Kidney capillary endothelial cell (primary cell): ENCODE data around the gene DZANK1.
"Not testable (repeated sequence)": the region's sequence is repeated elsewhere in the genome, so short reads cannot be mapped to it uniquely, and the experiment has no call there.

ENCODE experiments used
- DNase-seq: peaks from one replicate; pipeline ENCODE4 v3.0.0-alpha.2; 2018; ENCODE audit warnings: low spot score

Gene DZANK1

DNA sequence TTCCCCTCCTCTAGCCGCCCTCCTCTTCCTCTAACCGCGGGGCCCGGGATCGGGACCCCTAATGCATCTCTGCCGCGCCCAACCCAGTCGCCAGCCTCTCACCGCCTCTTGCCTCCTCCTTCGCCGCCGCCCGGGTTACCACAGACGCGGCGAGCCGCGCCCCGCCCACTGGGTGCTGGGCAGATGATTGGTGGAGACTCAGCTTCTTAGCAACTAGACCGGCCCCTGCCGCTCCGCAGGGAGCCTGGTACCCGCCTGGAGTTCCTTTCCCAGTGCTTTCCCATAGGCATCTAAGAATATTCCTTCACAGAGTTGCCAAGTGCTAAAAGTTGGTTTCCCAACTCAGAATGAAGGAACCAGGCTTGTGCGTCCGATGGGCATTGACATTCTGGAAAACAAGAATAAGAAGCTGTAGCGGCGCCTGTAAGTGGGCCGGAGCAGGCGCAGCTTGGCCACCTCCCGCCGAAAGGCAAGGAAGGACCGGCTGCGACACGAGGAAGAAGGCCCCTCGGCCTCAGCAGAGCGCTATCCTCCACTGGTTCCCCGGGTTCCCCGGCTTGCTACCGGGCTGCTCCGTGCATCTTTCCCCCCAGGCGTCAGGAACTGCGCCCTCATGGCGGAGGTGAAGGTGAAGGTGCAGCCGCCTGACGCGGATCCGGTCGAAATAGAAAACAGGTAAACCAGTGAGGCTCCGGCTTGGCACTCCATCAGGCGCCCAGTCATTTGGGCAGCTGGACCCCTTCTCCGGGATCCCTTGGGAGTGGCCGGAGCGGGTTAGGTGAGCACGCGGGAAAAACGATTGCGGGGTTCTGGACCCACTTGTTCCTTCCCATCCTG, at the start of gene DZANK1, which contains the start of gene POLR3F:
Gene DZANK1 (minus strand): TSS at position 137 of the 837 bp plus-strand sequence. CDS start 1,672 bp downstream, outside the sequence.
Gene POLR3F (plus strand): TSS at position 497 of the 837 bp plus-strand sequence. CDS start 117 bp downstream, at position 614.
- DNase-seq, result peak; percentile 96

DNA sequence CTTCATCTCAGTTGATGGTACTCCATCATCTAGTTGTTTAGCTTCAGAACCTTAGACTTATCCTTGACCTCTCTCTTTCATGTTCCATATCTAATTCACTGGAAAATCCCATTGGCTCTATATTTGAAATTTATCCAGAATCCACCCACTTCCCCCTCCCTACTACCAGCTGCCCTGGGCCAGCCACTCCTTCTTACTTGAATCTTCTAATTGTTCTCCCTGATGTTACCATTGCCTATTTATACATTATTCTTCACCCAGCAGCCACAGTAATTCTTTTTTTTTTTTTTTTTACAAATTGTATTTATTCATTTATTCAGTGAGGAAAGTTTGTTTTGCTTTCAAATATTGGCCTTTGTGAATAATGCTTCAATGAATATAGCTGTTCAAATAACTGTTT, 49.1 kb upstream of the DZANK1 start:
- no peak for DNase-seq

DNA sequence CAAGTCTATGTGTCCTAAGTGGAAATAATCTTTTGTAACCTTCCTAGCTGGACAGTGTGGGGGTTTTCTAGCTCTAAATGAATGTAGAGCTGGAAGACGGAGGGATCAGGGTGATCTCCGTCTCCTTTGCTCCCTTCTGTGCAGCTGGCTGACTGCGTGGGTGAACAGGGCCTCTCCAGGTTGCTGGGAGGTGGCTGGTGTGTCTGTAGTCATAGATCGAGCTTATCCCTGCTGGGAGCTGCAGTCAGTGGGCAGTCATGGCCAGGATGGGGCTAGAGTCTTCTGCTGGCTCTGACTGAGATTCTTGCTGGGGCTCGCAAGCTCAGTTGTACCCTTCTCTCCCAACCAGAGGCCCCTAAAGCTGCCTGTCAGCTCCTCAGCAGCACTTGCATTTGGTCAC, 47.3 kb upstream of the DZANK1 start:
- no peak for DNase-seq

DNA sequence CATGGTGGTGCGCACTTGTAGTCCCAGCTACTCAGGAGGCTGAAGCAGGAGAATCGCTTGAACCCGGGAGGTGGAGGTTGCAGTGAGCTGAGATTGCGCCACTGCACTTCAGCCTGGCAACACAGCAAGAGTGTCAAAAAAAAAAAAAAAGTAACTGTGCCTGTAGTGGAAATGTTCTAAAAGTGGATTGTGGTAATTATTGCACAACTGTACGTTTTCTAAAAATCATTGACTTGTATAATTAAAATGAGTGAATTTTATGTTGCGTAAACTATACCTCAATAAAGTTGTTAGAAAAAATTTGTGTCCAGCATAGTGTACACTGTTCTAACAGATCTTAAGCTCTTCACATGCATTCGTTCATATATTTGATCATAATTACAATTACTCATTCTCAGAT, 46.4 kb upstream of the DZANK1 start:
- no peak for DNase-seq

DNA sequence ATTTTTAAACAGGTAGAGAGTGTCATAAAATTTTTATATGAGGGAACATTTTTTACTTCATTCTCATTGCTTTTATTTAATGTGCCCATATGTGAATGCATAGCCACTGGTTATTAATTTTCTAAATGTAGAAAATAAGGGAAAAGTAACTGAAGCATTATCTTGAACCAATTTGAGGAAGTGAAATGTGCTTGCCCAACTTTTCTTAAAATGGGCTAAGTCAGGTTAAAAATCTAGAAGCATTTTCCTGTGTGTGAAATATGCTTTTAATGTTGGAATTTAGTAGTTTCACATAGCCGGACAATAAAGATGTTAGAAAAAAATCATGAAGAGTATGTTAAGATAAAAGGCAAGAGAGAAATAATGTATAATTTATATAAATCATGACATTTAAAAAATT, 44.7 kb upstream of the DZANK1 start:
- DNase-seq, result no peak

DNA sequence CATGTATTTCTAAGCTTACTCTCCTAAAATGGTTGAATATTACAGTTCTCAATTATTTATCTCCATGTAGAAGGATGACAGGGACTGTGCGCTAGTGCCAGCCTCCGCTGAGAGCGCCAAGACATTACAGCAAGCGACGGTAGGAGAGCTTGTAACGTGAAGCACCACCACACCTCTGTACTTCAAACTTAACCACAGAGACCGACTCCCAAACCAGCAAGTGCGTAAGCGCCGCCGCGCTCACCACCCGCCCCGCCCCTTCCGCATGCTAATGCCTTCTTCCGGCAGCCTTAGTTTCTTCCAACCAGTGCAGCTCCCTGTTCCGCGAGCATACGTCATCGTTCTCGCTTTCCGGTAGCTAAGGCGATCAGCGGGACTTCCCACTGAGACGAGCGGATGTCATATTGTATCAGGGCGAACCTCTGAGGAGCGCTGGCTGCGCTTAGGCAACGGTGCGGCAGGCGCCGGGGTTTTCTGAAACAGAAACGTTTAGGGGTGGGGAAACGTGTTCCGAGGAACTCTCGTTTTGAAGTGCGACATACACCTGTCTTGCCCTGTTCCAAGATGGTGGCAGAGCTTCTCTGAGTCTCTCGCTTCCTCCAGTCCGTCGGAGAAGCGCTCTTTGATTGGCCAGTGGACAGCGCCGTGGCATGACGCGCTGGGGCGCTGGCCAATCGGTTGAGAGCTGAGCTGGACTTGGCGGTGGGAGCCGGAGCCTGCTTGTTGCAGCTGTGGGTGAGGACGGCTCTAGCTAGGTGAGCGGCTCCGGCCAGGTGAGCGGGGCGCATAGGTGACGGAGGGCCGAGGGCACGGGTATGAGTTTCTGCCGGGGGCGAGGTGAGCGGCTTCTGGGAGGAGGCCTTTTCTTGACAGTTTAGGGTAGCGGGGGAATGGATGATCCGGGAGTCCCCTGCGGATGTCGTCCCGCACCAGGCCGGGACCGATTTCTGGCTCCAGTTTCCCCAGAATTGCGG, 40.7 kb upstream of the DZANK1 start, which contains the start of gene SEC23B:
Gene SEC23B (plus strand): TSS at position 723 of the 974 bp plus-strand sequence. CDS start 2,896 bp downstream, outside the sequence.
- peak; percentile 98 for DNase-seq

DNA sequence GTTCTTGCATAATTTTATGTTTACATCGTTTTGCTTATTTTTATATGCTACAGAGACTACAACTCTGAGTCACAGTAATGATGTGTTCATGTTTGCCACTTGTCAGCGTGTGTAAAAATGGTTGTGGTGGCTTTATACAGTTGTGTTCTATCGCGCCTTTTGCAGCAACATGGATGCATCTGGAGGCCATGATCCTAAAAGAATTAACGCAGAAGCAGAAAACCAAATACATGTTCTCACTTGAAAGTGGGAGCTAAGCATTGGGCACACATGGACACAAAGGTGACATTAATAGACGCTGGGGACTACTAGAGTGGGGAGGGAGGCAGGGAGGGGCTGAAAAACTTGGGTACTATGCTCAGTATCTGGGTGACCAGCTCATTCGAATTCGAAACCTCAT, 39.9 kb upstream of the DZANK1 start:
- DNase-seq, result no peak

DNA sequence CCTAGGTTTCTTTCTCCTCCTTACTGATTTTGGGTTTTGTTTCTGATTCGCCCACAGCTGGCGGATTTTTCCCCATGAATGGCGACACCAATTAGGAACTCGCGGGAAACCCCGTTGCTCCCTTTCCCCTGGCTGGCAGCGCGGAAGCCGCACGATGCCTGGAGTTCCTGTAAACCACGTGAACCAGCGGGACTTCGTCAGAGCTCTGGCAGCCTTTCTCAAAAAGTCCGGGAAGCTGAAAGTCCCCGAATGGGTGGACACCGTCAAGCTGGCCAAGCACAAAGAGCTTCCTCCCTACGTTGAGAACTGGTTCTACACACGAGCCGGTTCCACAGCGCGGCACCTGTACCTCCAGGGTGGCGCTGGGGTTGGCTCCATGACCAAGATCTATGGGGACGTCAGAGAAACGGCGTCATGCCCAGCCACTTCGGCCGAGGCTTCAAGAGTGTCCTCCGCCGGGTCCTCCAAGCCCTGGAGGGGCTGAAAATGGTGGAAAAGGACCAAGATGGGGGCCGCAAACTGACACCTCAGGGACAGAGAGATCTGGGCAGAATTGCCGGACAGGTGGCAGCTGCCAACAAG, 37.7 kb upstream of the DZANK1 start:
- DNase-seq, result no peak

DNA sequence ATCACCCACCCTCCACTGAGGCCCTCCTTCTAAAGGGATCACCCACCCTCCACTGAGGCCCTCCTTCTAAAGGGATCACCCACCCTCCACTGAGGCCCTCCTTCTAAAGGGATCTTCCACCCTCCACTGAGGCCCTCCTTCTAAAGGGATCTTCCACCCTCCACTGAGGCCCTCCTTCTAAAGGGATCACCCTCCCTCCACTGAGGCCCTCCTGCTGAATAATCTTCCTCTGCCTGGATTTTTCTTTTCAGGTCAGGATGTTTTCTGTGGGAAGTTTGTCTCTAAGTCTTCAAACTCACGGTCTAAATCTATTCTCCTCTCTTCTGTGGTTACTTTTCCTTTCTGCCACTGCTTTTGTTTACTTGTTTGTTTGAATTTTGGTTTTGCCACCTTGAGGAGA, 34.8 kb upstream of the DZANK1 start:
- not testable (repeated sequence) for DNase-seq

DNA sequence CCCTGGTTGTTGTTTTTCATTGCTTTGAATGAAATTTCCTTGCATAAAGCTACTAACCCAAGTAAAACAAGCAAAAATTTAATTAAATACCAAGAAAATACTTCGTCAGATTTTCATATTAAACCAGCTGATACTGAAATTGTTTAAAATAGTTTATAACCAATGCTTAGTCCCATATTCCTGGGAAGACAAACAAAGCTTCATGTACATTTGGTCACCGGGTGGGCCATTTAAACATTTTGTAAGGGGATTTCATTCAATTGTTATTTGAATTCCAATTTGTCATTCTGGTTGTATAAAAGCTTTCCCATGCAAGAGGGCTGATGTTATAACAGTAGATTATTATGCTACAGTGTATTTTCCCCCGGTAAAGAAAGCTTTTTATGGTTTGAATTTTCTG, 30.8 kb upstream of the DZANK1 start:
- no peak for DNase-seq

DNA sequence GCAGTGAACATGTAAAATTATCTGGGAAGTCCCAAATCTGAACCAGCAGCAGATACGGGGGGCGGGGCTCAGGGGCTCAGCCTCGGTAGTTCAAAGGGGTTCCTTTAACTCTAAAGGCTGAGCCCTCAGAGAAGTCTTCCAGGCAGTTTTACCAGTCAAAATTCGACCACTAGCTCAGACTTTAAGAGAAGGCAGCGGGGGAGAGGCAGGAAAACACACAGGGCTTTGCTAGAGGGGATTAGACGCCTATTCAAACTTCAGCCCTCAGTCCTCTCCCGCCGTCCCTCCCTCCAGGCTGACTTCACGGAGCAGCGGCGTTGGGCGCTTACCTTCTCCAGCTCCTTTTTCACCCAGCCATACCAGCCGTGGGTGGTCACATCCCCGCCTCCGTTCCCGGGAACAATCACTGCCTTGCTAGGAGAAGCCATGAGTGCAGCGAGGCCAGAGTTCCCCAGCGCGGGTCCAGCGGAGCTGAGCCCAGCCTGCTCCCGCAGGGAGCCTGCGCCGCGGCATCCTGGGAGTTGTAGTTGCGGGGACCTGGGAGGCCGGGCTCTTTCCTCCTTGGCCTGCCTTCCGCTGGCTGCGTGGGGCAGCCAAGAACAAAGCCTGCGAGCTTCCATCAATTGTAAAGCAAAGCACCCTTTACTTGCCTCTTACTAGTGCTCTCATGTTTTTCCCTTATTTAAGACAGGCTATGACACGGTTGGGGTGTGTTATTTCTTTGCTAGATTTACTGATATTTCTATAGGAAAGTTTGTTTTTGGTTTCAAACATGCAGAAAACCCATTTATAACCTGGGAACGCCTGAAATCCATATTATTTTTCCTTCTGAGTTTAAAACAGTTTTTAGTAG, 30.1 kb upstream of the DZANK1 start, which contains the start of gene RBBP9:
Gene RBBP9 (minus strand): TSS at position 486 of the 853 bp plus-strand sequence. CDS start 58 bp downstream, at position 428.
- DNase-seq, result peak; percentile 78

DNA sequence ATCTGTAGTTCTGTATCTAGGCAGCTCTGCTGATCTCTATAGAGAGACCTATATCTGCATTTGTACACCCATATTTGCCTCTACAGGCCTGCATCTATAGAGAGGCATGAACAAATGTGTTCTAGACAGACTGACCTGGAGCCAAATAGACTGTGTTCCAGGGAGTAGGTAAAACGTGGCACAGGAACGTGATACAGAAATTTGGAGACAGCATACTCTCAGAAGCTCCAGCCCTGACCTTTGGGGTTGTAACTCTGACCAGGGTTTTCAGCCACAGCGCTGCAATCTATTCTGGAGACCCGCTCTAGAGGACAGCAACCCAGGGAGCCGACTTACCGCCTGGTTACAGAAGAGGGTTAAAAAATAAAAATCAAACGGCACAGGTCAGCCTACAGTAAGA, 29.2 kb upstream of the DZANK1 start:
- DNase-seq, result no peak

DNA sequence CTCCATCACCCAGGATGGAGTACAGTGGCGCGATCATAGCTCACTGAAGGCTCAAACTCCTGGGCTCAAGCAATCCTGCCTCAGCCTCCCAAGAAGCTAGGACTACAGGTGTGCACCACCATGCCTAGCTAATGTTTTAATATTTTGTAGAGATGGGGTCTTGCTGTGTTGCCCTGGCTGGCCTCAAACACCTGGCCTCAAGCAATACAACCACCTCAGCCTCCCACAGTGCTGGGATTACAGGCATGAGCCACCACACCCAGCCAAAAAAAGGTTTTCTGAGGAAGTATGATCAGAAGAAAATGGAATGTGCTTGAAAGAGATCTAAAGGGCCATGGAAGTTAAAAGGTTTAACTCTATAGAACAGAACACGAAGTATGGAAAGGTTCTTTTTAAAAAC, 21.5 kb upstream of the DZANK1 start:
- no peak for DNase-seq

DNA sequence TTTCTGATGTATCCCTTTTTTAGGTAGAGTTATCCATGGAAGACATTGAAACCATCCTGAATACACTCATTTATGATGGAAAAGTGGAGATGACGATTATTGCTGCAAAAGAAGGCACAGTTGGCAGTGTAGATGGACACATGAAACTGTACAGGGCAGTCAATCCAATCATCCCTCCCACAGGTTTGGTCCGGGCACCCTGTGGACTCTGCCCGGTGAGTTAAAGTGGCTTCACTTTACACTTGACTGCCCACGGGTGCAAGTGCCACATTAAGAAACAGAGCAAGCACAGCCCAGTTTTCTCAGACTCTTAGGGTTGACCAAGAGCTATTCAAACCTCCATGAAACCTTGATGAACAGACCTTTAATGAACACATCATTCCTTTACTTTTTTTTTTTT, 14.8 kb upstream of the DZANK1 start:
- no peak for DNase-seq

DNA sequence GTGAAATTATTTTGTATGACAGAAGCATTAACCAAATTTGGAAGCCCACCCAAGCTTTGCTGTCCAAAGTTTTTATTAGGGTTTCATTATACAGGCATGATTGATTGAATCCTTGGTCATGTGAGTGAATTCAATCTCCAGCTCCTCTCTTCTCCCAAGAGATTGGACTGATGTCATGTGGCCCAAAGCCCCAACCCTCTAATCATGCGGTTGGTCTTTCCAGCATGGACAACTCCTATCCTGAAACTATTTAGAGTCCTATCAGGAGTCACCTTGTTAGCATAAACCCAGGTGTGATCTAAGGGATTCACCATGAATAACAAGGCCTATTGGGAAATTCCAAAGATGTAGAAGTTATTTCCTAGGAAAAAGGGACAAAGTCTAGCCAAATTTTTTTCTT, 11.0 kb upstream of the DZANK1 start:
- no peak for DNase-seq

DNA sequence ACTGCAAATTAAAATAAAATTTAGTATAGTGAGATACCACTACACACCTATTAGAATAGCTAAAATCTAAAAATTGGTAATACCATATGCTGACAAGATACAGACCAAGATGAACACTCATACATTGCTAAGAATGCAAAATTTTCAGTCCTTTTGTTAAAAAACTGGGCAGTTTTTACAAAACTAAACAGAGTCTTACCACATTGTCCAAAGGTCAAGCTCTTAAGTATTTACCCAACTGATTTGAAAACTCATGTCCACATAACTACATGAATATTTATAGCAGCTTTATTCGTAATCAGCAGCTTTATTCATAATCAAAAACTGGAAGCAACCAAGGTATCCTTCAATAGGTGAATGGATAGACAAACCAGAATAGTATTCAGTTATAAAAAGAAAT, 10.4 kb upstream of the DZANK1 start:
- DNase-seq, result no peak

DNA sequence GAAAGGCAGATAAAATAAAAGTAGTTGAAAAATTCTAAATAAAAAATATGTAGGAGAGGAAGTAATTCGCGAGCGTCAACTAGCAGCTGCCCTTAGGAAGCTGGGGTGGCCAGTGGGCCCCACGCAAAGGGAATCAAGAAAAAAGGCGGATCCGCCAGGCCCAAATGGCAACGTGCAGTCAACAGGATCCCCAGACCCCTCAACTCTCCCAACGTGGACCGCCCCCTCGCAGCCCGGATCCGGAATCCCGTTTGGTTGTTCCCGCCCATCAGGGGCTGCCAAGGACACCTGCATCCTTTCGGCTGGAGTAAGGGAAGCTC, 296 bp downstream of the DZANK1 start:
- DNase-seq, result no peak

DNA sequence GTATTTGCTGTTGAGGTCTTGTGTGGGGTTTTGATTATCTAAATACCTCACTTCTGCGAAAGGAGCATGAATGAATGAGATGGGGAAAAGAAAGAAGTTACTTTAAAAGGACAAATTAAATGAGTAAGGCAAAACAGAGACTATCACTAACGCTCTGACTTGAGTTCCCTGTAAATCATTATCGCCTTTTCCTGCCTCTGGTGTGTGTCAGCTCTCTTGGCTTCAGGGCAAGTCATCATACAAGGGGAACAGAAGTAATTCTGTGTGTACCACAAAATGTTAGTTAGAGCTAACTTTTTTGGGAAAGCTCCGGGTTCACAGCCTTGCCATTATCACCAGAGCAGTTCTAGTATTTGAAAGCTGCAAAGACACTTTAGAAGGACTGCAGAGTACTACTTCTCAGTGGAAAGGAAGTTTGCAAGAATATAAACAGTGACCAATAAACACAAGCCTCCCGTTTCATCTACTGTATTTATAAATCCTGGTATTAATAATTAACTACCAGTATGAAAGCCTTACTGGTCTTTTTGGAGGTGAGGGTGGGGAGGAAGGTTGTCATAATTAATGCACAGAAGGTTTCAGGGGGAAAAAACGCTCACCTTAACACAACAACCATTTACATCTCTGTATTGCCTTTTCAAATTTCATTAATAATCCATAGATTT, 1.2 kb downstream of the DZANK1 start:
- DNase-seq, result no peak

DNA sequence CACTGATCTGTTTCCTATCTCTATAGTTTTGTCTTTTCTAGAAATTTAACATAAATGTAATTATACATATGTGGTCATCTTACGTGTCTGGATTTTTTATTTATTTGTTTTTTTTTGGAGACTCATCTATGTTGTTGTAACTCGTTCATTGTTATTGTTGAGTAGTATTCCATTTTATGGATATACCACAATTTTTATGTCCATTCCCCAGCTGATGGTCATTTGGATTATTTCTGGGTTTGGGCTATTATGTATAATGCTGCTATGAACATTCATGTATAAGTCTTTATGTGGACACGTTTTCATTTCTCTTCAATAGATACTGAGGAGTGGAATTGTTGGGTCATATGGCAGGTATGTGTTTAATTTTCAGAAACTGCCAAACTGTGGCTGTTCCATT, 10.2 kb downstream of the DZANK1 start:
- DNase-seq, result no peak

DNA sequence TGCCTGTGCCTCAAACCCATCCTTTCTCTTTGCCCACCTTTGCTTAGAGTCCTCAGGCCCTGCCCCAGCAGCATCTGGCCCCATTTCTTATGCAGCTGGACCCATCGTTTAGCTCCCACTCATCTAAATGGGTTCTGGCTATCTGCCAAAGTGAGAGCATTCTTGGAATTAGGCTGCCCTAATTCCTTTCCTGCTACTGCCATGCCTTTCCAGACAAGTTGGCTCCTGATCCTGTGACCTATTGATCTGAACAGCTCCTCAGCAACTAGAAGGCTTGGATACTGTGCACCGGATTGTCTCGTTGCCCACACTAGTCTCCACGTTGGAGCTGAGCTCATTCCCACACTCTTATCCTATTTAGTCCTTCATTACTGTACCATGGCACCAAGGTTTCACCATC, 22.9 kb downstream of the DZANK1 start:
- DNase-seq, result no peak

DNA sequence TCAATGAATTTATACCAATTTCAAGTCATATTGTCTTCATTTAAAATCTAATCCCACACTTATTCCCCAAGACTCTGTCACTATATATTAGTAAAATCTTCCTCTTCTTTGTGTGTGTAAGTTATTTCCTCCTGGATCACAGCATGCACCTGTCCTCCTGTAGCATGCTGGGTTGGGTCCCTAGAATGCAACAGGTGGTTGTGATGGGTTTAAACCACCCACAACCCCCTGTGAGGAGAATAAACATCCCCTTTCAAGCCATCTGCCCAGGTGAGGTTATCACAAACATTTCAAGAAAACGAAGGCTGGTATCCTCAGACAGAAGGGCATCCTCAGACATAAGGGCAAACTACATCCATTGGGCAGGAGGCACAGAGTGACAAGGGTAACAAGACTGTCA, 26.4 kb downstream of the DZANK1 start:
- no peak for DNase-seq
